GM10847 (cell line): ENCODE data around the gene LEFTY2.

Experiments used
- POLR2A ChIP-seq: IDR thresholded peaks from 2 replicates; pipeline ENCODE4 v1.6.1; 2011; ENCODE audit not compliant: insufficient read length; ENCODE audit errors: extremely low read depth

LEFTY2 gene

GRCh38 chr1:225961659-225962439 is 20.8 kb upstream of the LEFTY2 start:
- TF ChIP-seq POLR2A = no peak

GRCh38 chr1:225958041-225958440 is 17.0 kb upstream of the LEFTY2 start:
- TF ChIP-seq POLR2A = no peak

- no peak for TF ChIP-seq POLR2A
Measured at GRCh38 chr1:225954753-225955152, 13.7 kb upstream of the LEFTY2 start.

- TF ChIP-seq POLR2A = no peak
Measured at GRCh38 chr1:225953315-225953714, 12.3 kb upstream of the LEFTY2 start.

GRCh38 chr1:225950905-225951497 is 10.0 kb upstream of the LEFTY2 start:
- no peak for TF ChIP-seq POLR2A

GRCh38 chr1:225949041-225949440 is 8.0 kb upstream of the LEFTY2 start:
- no peak for TF ChIP-seq POLR2A

GRCh38 chr1:225946803-225947202 is 5.8 kb upstream of the LEFTY2 start:
- no peak for TF ChIP-seq POLR2A

GRCh38 chr1:225946082-225946620 is 5.1 kb upstream of the LEFTY2 start:
- TF ChIP-seq POLR2A = no peak

GRCh38 chr1:225945564-225945963 is 4.5 kb upstream of the LEFTY2 start:
- no peak for TF ChIP-seq POLR2A

- TF ChIP-seq POLR2A = no peak
Measured at GRCh38 chr1:225944951-225945350, 3.9 kb upstream of the LEFTY2 start.

GRCh38 chr1:225944387-225944786 is 3.4 kb upstream of the LEFTY2 start:
- no peak for TF ChIP-seq POLR2A

- TF ChIP-seq POLR2A = no peak
Measured at GRCh38 chr1:225943582-225943981, 2.6 kb upstream of the LEFTY2 start.

- TF ChIP-seq POLR2A = no peak
Measured at GRCh38 chr1:225942574-225942973, 1.6 kb upstream of the LEFTY2 start.

GRCh38 chr1:225941942-225942222 is 862 bp upstream of the LEFTY2 start:
- no peak for TF ChIP-seq POLR2A

GRCh38 chr1:225940385-225941151 is 452 bp downstream of the LEFTY2 start:
- no peak for TF ChIP-seq POLR2A

GRCh38 chr1:225937048-225937968 is 3.7 kb downstream of the LEFTY2 start:
- TF ChIP-seq POLR2A = no peak

GRCh38 chr1:225936523-225936922 is 4.5 kb downstream of the LEFTY2 start:
- no peak for TF ChIP-seq POLR2A
